Body of pancreas (tissue), 4 donors: ENCODE results near the gene VPS26B.

Experiments used
- POLR2A ChIP-seq, 3 donors: fragments of 450-650 bp; IDR thresholded peaks; one replicate each; pipeline ENCODE4 v1.6.1; 2016; ENCODE audit warnings: antibody characterized with exemption in 3 of 3, mild to moderate bottlenecking in 2 of 3
- TF ChIP-seq, protein P1 (sequence below), 7 experiments: fragments of 450-650 bp in 4 of 7; fragments of 200-600 bp in 3 of 7; sonication (generic) in 3 of 7; IDR thresholded peaks; one replicate each; pipeline ENCODE4 v1.5.1; 2016 to 2019; ENCODE audit warnings: antibody characterized with exemption in 7 of 7

DNA sequence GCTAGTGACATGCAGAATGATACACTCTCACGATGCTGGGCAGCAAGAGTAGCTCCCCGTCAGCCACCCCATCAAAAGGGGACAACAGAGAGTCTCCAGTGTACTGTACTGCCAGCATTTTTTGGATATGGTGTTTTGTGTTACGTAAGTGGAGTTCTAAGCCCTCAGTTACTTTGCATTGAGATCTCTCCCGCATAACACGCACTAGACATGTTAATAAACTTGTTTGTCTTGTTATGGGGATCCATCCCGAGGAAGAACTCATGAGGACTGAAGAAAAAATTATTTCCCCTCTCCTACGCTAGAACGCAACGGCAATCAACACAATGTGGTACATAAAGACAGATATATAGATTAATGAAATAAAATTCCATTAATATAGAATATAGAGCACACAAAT is 24.9 kb upstream of the VPS26B start:
- TF ChIP-seq, protein P1, sequence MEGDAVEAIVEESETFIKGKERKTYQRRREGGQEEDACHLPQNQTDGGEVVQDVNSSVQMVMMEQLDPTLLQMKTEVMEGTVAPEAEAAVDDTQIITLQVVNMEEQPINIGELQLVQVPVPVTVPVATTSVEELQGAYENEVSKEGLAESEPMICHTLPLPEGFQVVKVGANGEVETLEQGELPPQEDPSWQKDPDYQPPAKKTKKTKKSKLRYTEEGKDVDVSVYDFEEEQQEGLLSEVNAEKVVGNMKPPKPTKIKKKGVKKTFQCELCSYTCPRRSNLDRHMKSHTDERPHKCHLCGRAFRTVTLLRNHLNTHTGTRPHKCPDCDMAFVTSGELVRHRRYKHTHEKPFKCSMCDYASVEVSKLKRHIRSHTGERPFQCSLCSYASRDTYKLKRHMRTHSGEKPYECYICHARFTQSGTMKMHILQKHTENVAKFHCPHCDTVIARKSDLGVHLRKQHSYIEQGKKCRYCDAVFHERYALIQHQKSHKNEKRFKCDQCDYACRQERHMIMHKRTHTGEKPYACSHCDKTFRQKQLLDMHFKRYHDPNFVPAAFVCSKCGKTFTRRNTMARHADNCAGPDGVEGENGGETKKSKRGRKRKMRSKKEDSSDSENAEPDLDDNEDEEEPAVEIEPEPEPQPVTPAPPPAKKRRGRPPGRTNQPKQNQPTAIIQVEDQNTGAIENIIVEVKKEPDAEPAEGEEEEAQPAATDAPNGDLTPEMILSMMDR (IDR thresholded peaks at IDR 0.05) = no peak
- no peak for TF ChIP-seq POLR2A (IDR thresholded peaks at IDR 0.05)
